ENCODE measurements around the gene NCBP3.

The NCBP3 gene

DNA sequence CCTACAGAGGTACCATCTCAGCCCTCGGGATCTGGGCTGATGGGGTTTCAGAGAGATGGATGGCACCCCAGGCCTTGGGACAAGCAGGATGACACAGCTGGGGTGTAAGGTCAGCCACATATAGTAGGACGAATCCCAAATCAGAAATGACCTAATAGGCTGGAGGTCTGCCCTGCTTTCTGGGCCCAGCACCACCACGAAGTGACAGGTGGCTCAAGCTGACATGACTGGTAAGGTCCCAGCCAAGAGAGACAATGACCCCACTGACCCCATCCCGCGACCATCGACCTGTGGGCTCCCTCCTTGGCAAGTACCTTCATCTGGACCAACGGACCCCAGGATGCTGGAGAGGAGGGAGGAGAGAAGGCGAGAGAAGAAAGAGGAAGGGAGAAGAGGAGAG, 31.2 kb upstream of the NCBP3 start:
- no peaks in the 10 kb centered on the region for H4K20me1 ChIP-seq (ENCODE audit: insufficient read depth, low read length)
- no peak overlapping the region for H2AFZ ChIP-seq (ENCODE audit: low read depth, low read length)
- H3K27me3 ChIP-seq (ENCODE audit: insufficient read depth, low read length, poor library complexity): no peaks in the 10 kb centered on the region
- no peak overlapping the region for H3K4me3 ChIP-seq (ENCODE audit: low read depth in 1 of 2, low read length in 2 of 2)
- peaks cover 4% of the 10 kb centered on the region; the same call in 1 of the 2 replicates for H3K36me3 ChIP-seq (ENCODE audit: insufficient read depth, low read length)
- no peak for TF ChIP-seq EZH2 (IDR thresholded peaks at IDR 0.05; ENCODE audit: borderline replicate concordance, low read depth, low read length, severe bottlenecking)
- TF ChIP-seq, protein P1, sequence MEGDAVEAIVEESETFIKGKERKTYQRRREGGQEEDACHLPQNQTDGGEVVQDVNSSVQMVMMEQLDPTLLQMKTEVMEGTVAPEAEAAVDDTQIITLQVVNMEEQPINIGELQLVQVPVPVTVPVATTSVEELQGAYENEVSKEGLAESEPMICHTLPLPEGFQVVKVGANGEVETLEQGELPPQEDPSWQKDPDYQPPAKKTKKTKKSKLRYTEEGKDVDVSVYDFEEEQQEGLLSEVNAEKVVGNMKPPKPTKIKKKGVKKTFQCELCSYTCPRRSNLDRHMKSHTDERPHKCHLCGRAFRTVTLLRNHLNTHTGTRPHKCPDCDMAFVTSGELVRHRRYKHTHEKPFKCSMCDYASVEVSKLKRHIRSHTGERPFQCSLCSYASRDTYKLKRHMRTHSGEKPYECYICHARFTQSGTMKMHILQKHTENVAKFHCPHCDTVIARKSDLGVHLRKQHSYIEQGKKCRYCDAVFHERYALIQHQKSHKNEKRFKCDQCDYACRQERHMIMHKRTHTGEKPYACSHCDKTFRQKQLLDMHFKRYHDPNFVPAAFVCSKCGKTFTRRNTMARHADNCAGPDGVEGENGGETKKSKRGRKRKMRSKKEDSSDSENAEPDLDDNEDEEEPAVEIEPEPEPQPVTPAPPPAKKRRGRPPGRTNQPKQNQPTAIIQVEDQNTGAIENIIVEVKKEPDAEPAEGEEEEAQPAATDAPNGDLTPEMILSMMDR (IDR thresholded peaks at IDR 0.05; ENCODE audit: borderline replicate concordance, extremely low read depth, low read length, poor library complexity, severe bottlenecking): no peak
- ATAC-seq (ENCODE audit: insufficient read depth, low read depth) (no peak), DNase-seq (no peak)
- no peaks in the 10 kb centered on the region for H3K4me1 ChIP-seq (ENCODE audit: insufficient read depth, low read length)
- no peak overlapping the region for H3K4me2 ChIP-seq (ENCODE audit: insufficient read depth, low read length)
- H3K9me3 ChIP-seq (ENCODE audit: insufficient read depth, low read length, severe bottlenecking): no peaks in the 10 kb centered on the region
- H3K79me2 ChIP-seq (ENCODE audit: insufficient read depth, low read length): no peaks in the 10 kb centered on the region
- H3K27ac ChIP-seq (ENCODE audit: low read length): no peak overlapping the region
- H3K9ac ChIP-seq (ENCODE audit: low read depth, low read length): no peak overlapping the region

DNA sequence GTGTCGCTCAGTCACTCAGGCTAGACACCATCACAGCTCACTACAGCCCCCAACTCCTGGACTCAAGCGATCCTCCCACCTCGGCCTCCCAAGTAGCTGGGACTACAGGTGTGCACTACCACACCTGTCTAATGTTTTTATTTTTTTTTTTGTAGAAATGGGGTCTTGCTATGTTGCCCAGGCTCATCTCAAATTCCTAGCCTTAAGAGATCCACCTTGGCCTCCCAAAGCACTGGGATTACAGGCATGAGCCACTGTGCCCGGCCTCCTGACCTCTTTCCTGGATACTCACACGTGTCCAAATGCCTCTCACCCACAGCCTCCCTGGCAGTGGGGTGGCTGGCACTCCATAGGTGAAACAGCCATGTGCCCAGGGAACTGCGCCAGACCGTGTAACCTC, 29.3 kb upstream of the NCBP3 start:
- ATAC-seq (ENCODE audit: insufficient read depth, low read depth): no peak
- Histone ChIP-seq H3K27me3 (ENCODE audit: insufficient read depth, low read length, poor library complexity) (no peaks in the 10 kb centered on the region), H3K9me3 (ENCODE audit: insufficient read depth, low read length, severe bottlenecking) (no peaks in the 10 kb centered on the region)

GRCh38 chr17:3873862-3874261, 27.8 kb upstream of the NCBP3 start:
- Histone ChIP-seq H3K4me1 (ENCODE audit: insufficient read depth, low read length) (no peaks in the 10 kb centered on the region), H4K20me1 (ENCODE audit: insufficient read depth, low read length) (no peaks in the 10 kb centered on the region), H2AFZ (ENCODE audit: low read depth, low read length) (no peak overlapping the region), H3K9me3 (ENCODE audit: insufficient read depth, low read length, severe bottlenecking) (no peaks in the 10 kb centered on the region), H3K27me3 (ENCODE audit: insufficient read depth, low read length, poor library complexity) (no peaks in the 10 kb centered on the region), H3K36me3 (ENCODE audit: insufficient read depth, low read length) (peaks cover 8% of the 10 kb centered on the region; the same call in 1 of the 2 replicates), H3K9ac (ENCODE audit: low read depth, low read length) (no peak overlapping the region), H3K79me2 (ENCODE audit: insufficient read depth, low read length) (no peaks in the 10 kb centered on the region), H3K4me3 (ENCODE audit: low read depth in 1 of 2, low read length in 2 of 2) (no peak overlapping the region), H3K4me2 (ENCODE audit: insufficient read depth, low read length) (no peak overlapping the region), H3K27ac (ENCODE audit: low read length) (no peak overlapping the region)
- DNase-seq (no peak), ATAC-seq (ENCODE audit: insufficient read depth, low read depth) (no peak)
- TF ChIP-seq EZH2 (IDR thresholded peaks at IDR 0.05; ENCODE audit: borderline replicate concordance, low read depth, low read length, severe bottlenecking): no peak
- TF ChIP-seq, protein P1 (IDR thresholded peaks at IDR 0.05; ENCODE audit: borderline replicate concordance, extremely low read depth, low read length, poor library complexity, severe bottlenecking): no peak

More for the DNA sequence above, 29.3 kb upstream of the NCBP3 start:
- TF ChIP-seq, protein P1 (IDR thresholded peaks at IDR 0.05; ENCODE audit: borderline replicate concordance, extremely low read depth, low read length, poor library complexity, severe bottlenecking): no peak
- TF ChIP-seq EZH2 (IDR thresholded peaks at IDR 0.05; ENCODE audit: borderline replicate concordance, low read depth, low read length, severe bottlenecking): no peak
- Histone ChIP-seq H3K4me1 (ENCODE audit: insufficient read depth, low read length) (no peaks in the 10 kb centered on the region), H4K20me1 (ENCODE audit: insufficient read depth, low read length) (no peaks in the 10 kb centered on the region), H2AFZ (ENCODE audit: low read depth, low read length) (no peak overlapping the region), H3K4me3 (ENCODE audit: low read depth in 1 of 2, low read length in 2 of 2) (no peak overlapping the region), H3K79me2 (ENCODE audit: insufficient read depth, low read length) (no peaks in the 10 kb centered on the region), H3K9ac (ENCODE audit: low read depth, low read length) (no peak overlapping the region), H3K27ac (ENCODE audit: low read length) (no peak overlapping the region), H3K4me2 (ENCODE audit: insufficient read depth, low read length) (no peak overlapping the region), H3K36me3 (ENCODE audit: insufficient read depth, low read length) (peaks cover 8% of the 10 kb centered on the region; the same call in 1 of the 2 replicates)
- DNase-seq: no peak

DNA sequence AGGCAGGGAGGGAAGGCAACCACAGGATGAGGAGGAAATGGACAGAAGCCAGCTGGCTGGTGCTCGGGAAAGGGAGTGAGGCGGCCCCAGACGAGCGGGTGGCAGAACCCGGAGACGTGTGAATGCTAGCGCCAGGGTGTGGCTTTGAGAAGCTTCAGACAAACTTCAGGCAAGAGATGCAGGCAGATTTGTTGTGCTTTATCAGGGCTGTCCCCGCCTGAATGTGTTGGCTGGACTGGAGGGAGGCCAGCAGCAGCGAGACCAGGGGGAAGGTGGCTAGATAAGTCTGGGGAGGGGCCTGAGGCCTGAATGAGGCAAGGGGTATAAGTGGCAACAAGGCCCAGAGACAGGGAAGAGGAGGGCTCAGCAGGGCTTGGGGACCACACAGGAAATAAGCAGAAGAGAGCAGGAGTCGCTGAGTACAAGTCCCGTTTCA, 24.8 kb upstream of the NCBP3 start:
- H3K9ac ChIP-seq (ENCODE audit: low read depth, low read length): no peak overlapping the region
- H3K4me1 ChIP-seq (ENCODE audit: insufficient read depth, low read length): no peaks in the 10 kb centered on the region
- no peaks in the 10 kb centered on the region for H3K79me2 ChIP-seq (ENCODE audit: insufficient read depth, low read length)
- H3K27me3 ChIP-seq (ENCODE audit: insufficient read depth, low read length, poor library complexity): no peaks in the 10 kb centered on the region
- H3K9me3 ChIP-seq (ENCODE audit: insufficient read depth, low read length, severe bottlenecking): no peaks in the 10 kb centered on the region
- peaks cover 8% of the 10 kb centered on the region; the same call in 1 of the 2 replicates for H3K36me3 ChIP-seq (ENCODE audit: insufficient read depth, low read length)
- H3K27ac ChIP-seq (ENCODE audit: low read length): no peak overlapping the region
- H4K20me1 ChIP-seq (ENCODE audit: insufficient read depth, low read length): no peaks in the 10 kb centered on the region
- H2AFZ ChIP-seq (ENCODE audit: low read depth, low read length): no peak overlapping the region
- ATAC-seq (ENCODE audit: insufficient read depth, low read depth) (no peak; the same call in 2 of the 3 replicates), DNase-seq (no peak)
- no peak overlapping the region for H3K4me3 ChIP-seq (ENCODE audit: low read depth in 1 of 2, low read length in 2 of 2)
- TF ChIP-seq, protein P1 (IDR thresholded peaks at IDR 0.05; ENCODE audit: borderline replicate concordance, extremely low read depth, low read length, poor library complexity, severe bottlenecking): no peak
- TF ChIP-seq EZH2 (IDR thresholded peaks at IDR 0.05; ENCODE audit: borderline replicate concordance, low read depth, low read length, severe bottlenecking): no peak
- no peak overlapping the region for H3K4me2 ChIP-seq (ENCODE audit: insufficient read depth, low read length)

Data from DND-41 (cell line).